HG02943 (cell line): Measurements from ENCODE around the gene SDR42E2.

Experiments used
- ATAC-seq: cut with Tn5 transposase; IDR thresholded peaks from one replicate; pipeline ENCODE4 v1.9.1; 2021; ENCODE audit warnings: mild to moderate bottlenecking, low read depth, moderate library complexity; ENCODE audit not compliant: unreplicated experiment

Gene SDR42E2

DNA sequence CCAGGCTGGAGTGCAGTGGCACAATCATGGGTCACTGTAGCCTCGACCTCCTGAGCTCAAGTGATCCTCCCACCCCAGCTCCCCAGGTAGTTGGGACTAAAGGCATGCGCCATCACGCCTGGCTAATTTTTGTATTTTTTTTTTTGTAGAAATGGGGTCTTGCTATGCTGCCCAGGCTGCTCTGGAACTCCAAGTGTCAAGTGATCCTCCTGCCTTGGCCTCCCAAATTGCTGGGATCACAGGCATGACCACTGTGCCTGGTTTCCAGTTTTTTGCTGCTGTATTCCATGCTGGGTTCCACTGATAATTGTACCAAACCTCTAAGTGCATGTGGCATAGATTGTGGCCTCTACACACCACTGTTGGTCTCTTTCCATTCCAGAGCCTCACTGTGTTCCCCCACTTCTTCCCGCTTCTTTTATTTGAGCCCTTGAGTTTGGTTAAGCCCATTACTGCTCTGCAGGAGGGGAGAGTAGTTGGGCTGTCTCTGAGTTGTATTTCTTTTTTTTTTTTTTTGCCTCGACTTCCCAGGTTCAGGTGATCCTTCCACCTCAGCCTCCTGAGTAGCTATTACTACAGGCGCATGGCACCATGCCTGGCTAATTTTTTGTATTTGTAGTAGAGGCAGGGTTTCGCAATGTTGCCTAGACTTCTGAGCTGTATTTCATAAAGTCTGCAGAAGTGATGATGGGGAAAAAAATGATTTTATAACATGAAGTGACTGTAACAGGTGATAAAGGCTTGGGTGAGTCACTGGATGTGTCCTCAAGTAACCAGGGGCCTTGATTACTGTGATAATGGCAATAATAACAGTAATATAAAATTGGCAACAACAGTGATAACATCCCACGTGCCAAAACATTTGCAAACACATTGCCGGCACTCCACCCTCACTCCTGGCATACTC, 73.8 kb downstream of the SDR42E2 start:
- no peak for ATAC-seq

DNA sequence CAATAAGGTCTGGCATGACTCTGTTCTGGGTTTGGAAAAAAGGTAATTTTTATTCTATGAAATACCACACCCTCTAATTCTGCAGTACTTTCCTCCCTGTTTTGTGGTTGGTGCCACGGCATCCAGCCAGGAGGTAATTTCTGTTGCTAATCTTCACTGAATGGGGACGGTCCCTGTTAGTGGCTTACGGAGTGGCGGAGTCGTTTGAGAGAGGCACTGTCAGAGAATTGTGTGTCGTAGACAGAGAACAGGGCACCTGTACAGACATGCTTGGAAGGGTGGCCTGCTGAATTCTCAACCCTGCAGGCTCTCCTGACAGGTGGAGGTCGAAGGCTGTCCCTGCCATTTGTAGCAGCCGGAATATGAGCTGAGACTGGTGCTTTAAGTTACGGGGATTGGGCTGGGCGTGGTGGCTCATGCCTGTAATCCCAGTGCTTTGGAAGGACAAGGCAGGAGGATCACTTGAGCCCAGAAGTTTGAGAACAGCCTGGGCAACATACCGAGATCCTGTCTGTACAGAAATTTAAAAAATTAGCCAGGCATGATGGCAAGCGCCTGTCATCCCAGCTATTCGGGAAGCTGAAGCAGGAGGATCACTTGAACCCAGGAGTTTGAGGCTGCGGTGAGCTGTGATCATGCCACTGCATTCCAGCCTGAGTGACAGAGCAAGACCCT, 77.0 kb downstream of the SDR42E2 start:
- ATAC-seq, result no peak

DNA sequence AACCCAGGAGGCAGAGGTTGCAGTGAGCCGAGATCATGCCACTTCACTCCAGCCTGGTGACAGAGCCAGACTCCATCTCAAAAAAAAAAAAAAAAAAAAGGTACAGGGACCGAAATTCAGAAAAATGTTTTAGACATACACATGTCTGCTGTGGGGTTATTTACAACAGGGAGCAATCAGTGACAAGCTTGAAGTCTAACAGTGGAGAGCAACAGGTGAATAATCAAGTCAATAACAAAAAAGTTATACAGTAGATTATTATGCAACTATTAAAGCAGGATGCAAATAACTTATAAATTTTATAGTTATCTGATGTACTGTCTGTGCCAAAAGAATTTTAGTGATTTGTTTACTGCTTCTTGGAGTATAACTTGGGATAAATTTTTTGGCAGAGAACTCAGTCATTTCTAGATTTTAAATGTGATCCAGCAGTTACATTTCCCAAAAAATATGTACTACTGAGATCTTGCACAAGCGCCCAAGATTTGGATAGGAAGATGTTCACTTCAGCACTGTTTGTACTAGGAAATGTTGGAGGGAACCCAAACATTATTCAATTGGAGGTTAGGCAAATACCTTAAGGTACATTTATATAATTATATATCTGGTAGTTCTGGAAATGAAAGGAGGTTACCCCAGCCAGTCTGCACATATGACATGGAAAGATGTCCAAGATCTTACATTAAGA, 77.9 kb downstream of the SDR42E2 start:
- no peak for ATAC-seq
